Right lobe of liver (tissue), 4 donors: ENCODE measurements around the gene APC2.

Experiments
- CTCF ChIP-seq, 4 donors: fragments of 200-600 bp in 3 of 4; fragments of 450-650 bp in 1 of 4; IDR thresholded peaks; one replicate each; pipeline versions ENCODE4 v1.5.1 to v1.8.0; 2016 to 2022; ENCODE audit warnings: antibody characterized with exemption in 4 of 4, mild to moderate bottlenecking in 2 of 4
- POLR2A ChIP-seq: fragments of 450-650 bp; IDR thresholded peaks from one replicate; pipeline ENCODE4 v1.6.1; 2017; ENCODE audit warnings: antibody characterized with exemption, mild to moderate bottlenecking
- donor health status: DM: no; HTN: no; CAD: no.
- donor health status: DM: no; HTN: no; CAD: no.
- donor health status: DM: no; HTN: yes; CAD: no.

- TF ChIP-seq CTCF (IDR thresholded peaks at IDR 0.05) (no peak), POLR2A (no peak)
Observed at GRCh38 chr19:1412323-1412923, 37.5 kb upstream of the APC2 start.
